DND-41 (cell line): ENCODE data around the gene FGF2.

Experiments
- EZH2 ChIP-seq: IDR thresholded peaks from 3 replicates; pipeline ENCODE4 v1.6.1; 2012; ENCODE audit warnings: borderline replicate concordance, low read depth, mild to moderate bottlenecking, moderate library complexity, low read length, inconsistent platforms; ENCODE audit not compliant: severe bottlenecking
- TF ChIP-seq, protein P1 (sequence below): IDR thresholded peaks from 2 replicates; pipeline ENCODE4 v1.5.1; 2012; ENCODE audit warnings: borderline replicate concordance, low read length, moderate library complexity, mild to moderate bottlenecking; ENCODE audit not compliant: poor library complexity, severe bottlenecking; ENCODE audit errors: extremely low read depth

DNA sequence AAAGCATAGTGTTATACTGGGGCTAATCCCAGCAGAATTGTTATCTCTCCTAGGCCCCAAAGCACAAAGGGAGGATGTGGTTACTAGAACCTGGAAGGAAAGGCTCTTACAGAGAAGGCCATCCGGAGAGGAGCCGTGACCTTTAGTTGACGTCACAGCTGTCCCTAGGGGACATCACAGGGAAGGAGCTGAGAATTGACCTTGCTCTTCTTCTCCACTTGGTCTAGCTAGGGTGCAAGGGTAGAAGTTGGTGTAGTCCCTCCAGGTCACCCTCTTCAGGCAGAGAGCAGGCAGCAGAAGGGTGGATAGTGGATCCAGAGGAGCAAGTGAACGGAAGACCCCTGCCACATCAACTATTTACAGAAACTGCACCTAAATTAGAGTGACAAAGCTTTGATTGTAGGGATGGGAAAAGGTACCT, 22.8 kb upstream of the FGF2 start:
- TF ChIP-seq, protein P1, sequence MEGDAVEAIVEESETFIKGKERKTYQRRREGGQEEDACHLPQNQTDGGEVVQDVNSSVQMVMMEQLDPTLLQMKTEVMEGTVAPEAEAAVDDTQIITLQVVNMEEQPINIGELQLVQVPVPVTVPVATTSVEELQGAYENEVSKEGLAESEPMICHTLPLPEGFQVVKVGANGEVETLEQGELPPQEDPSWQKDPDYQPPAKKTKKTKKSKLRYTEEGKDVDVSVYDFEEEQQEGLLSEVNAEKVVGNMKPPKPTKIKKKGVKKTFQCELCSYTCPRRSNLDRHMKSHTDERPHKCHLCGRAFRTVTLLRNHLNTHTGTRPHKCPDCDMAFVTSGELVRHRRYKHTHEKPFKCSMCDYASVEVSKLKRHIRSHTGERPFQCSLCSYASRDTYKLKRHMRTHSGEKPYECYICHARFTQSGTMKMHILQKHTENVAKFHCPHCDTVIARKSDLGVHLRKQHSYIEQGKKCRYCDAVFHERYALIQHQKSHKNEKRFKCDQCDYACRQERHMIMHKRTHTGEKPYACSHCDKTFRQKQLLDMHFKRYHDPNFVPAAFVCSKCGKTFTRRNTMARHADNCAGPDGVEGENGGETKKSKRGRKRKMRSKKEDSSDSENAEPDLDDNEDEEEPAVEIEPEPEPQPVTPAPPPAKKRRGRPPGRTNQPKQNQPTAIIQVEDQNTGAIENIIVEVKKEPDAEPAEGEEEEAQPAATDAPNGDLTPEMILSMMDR, result no peak
- TF ChIP-seq EZH2, result no peak
